ENCODE measurements around the gene NACA2. TPM values are rescaled to one million over a fixed set of nuclear protein-coding genes. Genes with fewer than 3 reads are reported as not detected.

NACA2 gene
- total and polyA plus RNA-seq, 2 of the 8 experiments (the other 6 are each of a cell fraction or from before 2014, with no cell fraction given): not detected

DNA sequence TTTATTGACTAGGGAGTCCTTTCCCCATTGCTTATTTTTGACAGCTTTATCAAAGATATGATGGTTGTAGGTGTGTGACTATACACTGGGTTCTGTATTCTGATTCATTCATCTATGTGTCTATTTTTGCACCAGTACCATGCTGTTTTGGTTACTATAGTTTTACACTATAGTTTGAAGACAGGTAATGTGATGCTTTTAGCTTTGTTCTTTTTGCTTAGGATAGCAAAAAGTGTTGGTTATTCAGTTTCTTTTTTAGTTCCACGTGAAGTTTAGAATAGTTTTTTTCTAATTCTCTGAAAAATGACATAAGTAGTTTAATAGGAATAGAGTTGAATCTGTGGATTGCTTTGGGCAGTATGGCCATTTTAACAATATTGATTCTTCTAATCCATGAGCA, 50.1 kb downstream of the NACA2 start (continued):
- TF ChIP-seq SUZ12 (IDR thresholded peaks at IDR 0.05; ENCODE audit: low read length) (no peak), CHD1 (IDR thresholded peaks at IDR 0.05; ENCODE audit: low read depth, low read length) (no peak)

Other genes with a start within 250 kb of the NACA2 start
- gene TBX2, start 191.4 kb downstream of the NACA2 start, total RNA-seq (2021; fragmentation: NEBNext Ultra II Directional; extraction: Animal tissue kit (Norgen Biotek cat#: 25700)): not detected in 2 replicates
- 0.02 TPM in 1 of 2 replicates, not detected in the other for gene TBX2, start 191.4 kb downstream of the NACA2 start, polyA plus RNA-seq (2011; rRNA removed)
- gene TBX4, start 138.8 kb downstream of the NACA2 start, total RNA-seq (2021; fragmentation: NEBNext Ultra II Directional; extraction: Animal tissue kit (Norgen Biotek cat#: 25700)): not detected in 2 replicates
- 0.02 TPM in 1 of 2 replicates, not detected in the other for gene TBX4, start 138.8 kb downstream of the NACA2 start, polyA plus RNA-seq (2011; rRNA removed)